WTC11 (cell line): ENCODE measurements around the gene KCNK18. TPM values are rescaled to one million over a fixed set of nuclear protein-coding genes. Genes with fewer than 3 reads are reported as not detected.

Experiments
- ATAC-seq: fragments of 200-7000 bp; cut with Tn5 transposase; 2 replicates; pipeline ENCODE4 v1.10.0; 2021; ENCODE audit warnings: mild to moderate bottlenecking, moderate library complexity
- CTCF ChIA-PET: fragments of 300-600 bp; sonication (Branson Sonifier 250); formaldehyde crosslinking; loops from one replicate; lab custom pipeline; 2021; ENCODE audit warnings: antibody characterized with exemption; lab: Charles Lee
- POLR2A ChIA-PET: fragments of 350-600 bp; sonication (Branson Sonifier 250); formaldehyde crosslinking; loops from one replicate; lab custom pipeline; 2021; ENCODE audit warnings: antibody characterized with exemption; lab: Charles Lee
- DNase-seq: peaks from one replicate; pipeline ENCODE4 v3.0.0; 2021; ENCODE audit warnings: low spot score
- H3K27ac Mint-ChIP-seq: 2 replicates; pipeline ENCODE4 v1.8.0; 2021; ENCODE audit warnings: mixed read lengths
- H3K27me3 Mint-ChIP-seq: 2 replicates; pipeline ENCODE4 v1.8.0; 2021; ENCODE audit warnings: low read depth, mild to moderate bottlenecking, moderate library complexity, mixed read lengths
- H3K36me3 Mint-ChIP-seq: 2 replicates; pipeline ENCODE4 v1.8.0; 2021; ENCODE audit warnings: mixed read lengths
- H3K4me1 Mint-ChIP-seq: 2 replicates; pipeline ENCODE4 v1.8.0; 2022; ENCODE audit warnings: mixed read lengths
- H3K4me3 Mint-ChIP-seq: 2 replicates; pipeline ENCODE4 v1.8.0; 2021; ENCODE audit warnings: mild to moderate bottlenecking, moderate library complexity, mixed read lengths
- H3K9me3 Mint-ChIP-seq: 2 replicates; pipeline ENCODE4 v1.8.0; 2021; ENCODE audit warnings: mixed read lengths
- ELF4 ChIP-seq: sonication (generic); formaldehyde crosslinking; IDR thresholded peaks from 2 replicates; pipeline ENCODE4 v1.8.1; 2022; ENCODE audit warnings: low read depth, mild to moderate bottlenecking, moderate library complexity, missing genetic modification reagents
- NFATC4 ChIP-seq: fragments of 250-450 bp; sonication (Bioruptor Pico); IDR thresholded peaks from 2 replicates; pipeline ENCODE4 v1.9.0; 2021; ENCODE audit warnings: mild to moderate bottlenecking
- TEAD1 ChIP-seq: sonication (generic); formaldehyde crosslinking; IDR thresholded peaks from 2 replicates; pipeline ENCODE4 v1.8.0; 2022; ENCODE audit warnings: mild to moderate bottlenecking, missing genetic modification reagents
- ZNF219 ChIP-seq: sonication (generic); formaldehyde crosslinking; IDR thresholded peaks from 2 replicates; pipeline ENCODE4 v1.8.0; 2023; ENCODE audit warnings: missing genetic modification reagents, mild to moderate bottlenecking, borderline replicate concordance
- ZNF317 ChIP-seq: sonication (generic); formaldehyde crosslinking; IDR thresholded peaks from 2 replicates; pipeline ENCODE4 v1.8.1; 2023; ENCODE audit warnings: low read depth, mild to moderate bottlenecking, moderate library complexity, missing genetic modification reagents, borderline replicate concordance
- ZNF416 ChIP-seq: fragments of 250-450 bp; sonication (Bioruptor Pico); IDR thresholded peaks from 2 replicates; pipeline ENCODE4 v1.9.0; 2021; ENCODE audit warnings: mild to moderate bottlenecking, inconsistent platforms
- ZNF532 ChIP-seq: fragments of 250-450 bp; sonication (Bioruptor Pico); IDR thresholded peaks from 2 replicates; pipeline ENCODE4 v1.9.0; 2021; ENCODE audit warnings: mild to moderate bottlenecking, borderline replicate concordance
- microRNA-seq: library from miRNA; unstranded; fragments of <30 nt; microRNA quantifications from one replicate; pipeline ENCODE4 v1.2.0, GENCODE V29; 2022; ENCODE audit warnings: borderline number of aligned reads
- total RNA-seq: library from RNA; stranded (reverse); gene quantifications from 3 replicates; pipeline ENCODE4 v1.2.3, GENCODE V29; 2021
- TF ChIP-seq, protein P1 (sequence below): sonication (generic); formaldehyde crosslinking; IDR thresholded peaks from 2 replicates; pipeline ENCODE4 v1.8.0; 2022; ENCODE audit warnings: mild to moderate bottlenecking, missing genetic modification reagents
- TF ChIP-seq, protein P2 (sequence below): fragments of 250-450 bp; sonication (Bioruptor Pico); IDR thresholded peaks from 2 replicates; pipeline ENCODE4 v1.9.0; 2021; ENCODE audit warnings: moderate library complexity, mild to moderate bottlenecking, inconsistent platforms, borderline replicate concordance

KCNK18 gene
- total RNA-seq, 1 experiment from 2014 or later: not detected

- TF ChIP-seq TEAD1 (CRISPR knock-in tag) (no peak), ELF4 (CRISPR knock-in tag) (no peak), ZNF317 (no peak), ZNF416 (CRISPR knock-in tag) (no peak)
- TF ChIP-seq, protein P1, sequence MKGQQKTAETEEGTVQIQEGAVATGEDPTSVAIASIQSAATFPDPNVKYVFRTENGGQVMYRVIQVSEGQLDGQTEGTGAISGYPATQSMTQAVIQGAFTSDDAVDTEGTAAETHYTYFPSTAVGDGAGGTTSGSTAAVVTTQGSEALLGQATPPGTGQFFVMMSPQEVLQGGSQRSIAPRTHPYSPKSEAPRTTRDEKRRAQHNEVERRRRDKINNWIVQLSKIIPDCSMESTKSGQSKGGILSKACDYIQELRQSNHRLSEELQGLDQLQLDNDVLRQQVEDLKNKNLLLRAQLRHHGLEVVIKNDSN (CRISPR knock-in tag): no peak
- TF ChIP-seq, protein P2, sequence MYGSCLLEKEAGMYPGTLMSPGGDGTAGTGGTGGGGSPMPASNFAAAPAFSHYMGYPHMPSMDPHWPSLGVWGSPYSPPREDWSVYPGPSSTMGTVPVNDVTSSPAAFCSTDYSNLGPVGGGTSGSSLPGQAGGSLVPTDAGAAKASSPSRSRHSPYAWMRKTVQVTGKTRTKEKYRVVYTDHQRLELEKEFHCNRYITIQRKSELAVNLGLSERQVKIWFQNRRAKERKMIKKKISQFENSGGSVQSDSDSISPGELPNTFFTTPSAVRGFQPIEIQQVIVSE (CRISPR knock-in tag): no peak
- ATAC-seq (no peak), DNase-seq (no peak)
- Mint-ChIP-seq H3K27ac (no peak overlapping the region), H3K36me3 (no peaks in the 10 kb centered on the region), H3K9me3 (no peaks in the 10 kb centered on the region), H3K27me3 (no peaks in the 10 kb centered on the region), H3K4me1 (peaks cover 38% of the 10 kb centered on the region), H3K4me3 (no peak overlapping the region)
- ChIA-PET POLR2A (no interaction called here), CTCF (no interaction called here)
These were observed 60.4 kb downstream of the KCNK18 start for GRCh38 chr10:117257721-117258120.

DNA sequence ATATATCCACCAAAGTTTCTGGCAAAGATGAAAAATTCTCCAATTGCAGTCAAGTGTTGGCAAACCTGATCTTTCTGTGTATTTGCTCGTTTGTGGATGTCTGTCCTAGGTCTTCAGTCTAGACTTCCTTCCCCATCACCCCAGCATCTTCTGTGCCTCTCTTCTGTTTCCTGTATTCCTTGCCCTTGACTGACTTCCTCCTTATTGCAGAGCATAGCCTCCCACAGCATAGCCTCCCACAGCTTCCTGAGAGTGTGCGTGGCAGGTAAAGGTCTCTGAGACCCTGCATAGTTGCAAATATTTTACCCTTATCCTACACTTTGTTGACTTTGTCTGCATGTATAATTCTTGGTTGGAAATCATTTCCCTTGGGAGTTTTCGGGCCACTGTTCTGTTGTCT, 62.0 kb downstream of the KCNK18 start:
- Mint-ChIP-seq H3K27ac (no peak overlapping the region), H3K27me3 (no peaks in the 10 kb centered on the region), H3K36me3 (no peaks in the 10 kb centered on the region), H3K4me1 (peaks cover 24% of the 10 kb centered on the region), H3K4me3 (no peak overlapping the region), H3K9me3 (no peaks in the 10 kb centered on the region)
- POLR2A ChIA-PET: interaction anchor here (0.7 kb wide), 1 partner anchor 198 kb away, joined by 5 read pairs; no protein-coding TSS in a partner anchor
- TF ChIP-seq NFATC4 (no peak), ZNF532 (no peak), ZNF219 (CRISPR knock-in tag) (no peak)
- CTCF ChIA-PET: no interaction called here
- DNase-seq (no peak), ATAC-seq (no peak)

Small RNAs within 50 kb of the gene (microRNA-seq; reads per million reads assigned to microRNA genes)
- gene MIR3663: 1.0 reads per million

Other genes starting within 250 kb of the KCNK18 start
- gene SHTN1, start 192.3 kb upstream of the KCNK18 start, total RNA-seq: 9.9 to 11.2 TPM (median 11.0 TPM) in 3 replicates
- gene VAX1, start 59.2 kb upstream of the KCNK18 start, total RNA-seq: 0.04 TPM in 1 of 3 replicates, not detected in the others
- gene SLC18A2, start 43.6 kb downstream of the KCNK18 start, total RNA-seq: 5.9 to 7.1 TPM (median 7.1 TPM) in 3 replicates
- gene PDZD8, start 178.0 kb downstream of the KCNK18 start, total RNA-seq: 41.8 to 52.7 TPM (median 43.3 TPM) in 3 replicates